PC-9 (cell line): Measurements from ENCODE around the gene ALKAL2.

Source experiments
- CTCF ChIP-seq: fragments of 200-600 bp; sonication (generic); conservative IDR thresholded peaks from 2 replicates; pipeline ENCODE4 v1.6.1; 2017; ENCODE audit warnings: mixed run types, antibody characterized with exemption, mild to moderate bottlenecking, moderate library complexity
- EZH2 ChIP-seq: fragments of 200-600 bp; sonication (generic); IDR thresholded peaks from 2 replicates; pipeline ENCODE4 v1.8.0; 2017; ENCODE audit warnings: antibody characterized with exemption, low read depth

- TF ChIP-seq CTCF (no peak), EZH2 (no peak)
Measured at GRCh38 chr2:279366-279765, 8.5 kb downstream of the ALKAL2 start.
